D341Med (cell line): ENCODE data around the gene ADSS1.

Experiments
- DNase-seq: peaks from one replicate; pipeline ENCODE4 v3.0.0; 2012; ENCODE audit warnings: low spot score

The ADSS1 gene

DNA sequence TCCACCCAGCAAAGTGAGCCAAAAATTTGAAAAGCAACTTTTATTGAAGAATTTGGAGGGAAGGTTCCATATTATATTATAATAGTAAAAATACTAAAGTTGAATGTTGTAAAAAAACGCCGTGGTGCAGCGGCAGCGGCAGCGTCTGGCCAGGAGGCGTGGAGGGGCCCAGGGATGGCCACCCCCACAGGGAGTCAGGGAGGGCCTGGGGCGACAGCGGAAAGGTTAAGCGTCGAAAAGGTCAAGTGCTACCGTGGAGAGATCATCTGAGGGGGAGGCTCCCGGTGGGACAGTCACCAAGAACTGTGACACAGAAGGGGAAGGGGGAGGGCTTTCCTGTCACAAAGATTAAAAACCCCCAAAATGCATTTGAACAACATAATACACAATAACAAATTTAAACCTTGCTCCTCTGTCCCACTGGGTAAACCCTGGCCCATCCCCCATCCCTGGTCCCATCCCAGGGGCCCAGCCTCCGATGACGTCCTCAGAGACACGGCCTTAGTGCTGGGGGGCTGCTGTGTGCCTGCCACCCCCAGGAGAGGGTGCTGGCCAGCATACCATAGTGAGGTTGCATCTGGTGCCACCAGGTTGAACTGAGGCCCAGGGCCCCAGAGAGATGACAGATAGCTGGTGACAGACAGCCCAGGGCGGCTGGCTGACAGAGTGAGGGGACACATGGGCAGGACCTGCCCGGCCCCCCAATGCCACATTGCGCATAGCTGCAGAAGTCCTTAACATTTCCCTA is 45.5 kb downstream of the ADSS1 start:
- DNase-seq, result no peak

DNA sequence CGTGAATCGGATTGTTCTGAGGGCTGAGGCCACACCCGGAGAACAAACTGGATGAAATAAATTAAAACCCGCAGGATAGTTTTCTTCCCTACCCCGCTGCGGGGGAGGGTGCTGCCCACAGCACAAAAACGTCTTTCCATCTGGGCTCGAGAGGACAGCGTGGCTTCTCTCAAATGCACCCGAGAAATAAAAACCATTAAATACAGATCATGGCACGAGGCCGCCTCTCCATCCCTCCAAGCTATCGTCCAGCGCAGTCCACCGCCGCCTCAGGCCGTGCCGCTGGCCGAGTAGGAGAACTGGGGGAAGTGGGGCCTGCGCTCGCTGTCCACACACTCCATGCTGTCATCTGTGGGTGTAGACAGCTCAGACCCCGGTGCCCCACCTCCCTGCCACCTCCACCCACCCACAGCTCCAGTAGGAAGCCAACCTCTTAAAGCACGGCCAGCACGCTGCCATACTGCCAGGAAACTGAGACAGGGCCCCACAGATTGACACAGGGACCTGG is 46.1 kb downstream of the ADSS1 start:
- no peak for DNase-seq

DNA sequence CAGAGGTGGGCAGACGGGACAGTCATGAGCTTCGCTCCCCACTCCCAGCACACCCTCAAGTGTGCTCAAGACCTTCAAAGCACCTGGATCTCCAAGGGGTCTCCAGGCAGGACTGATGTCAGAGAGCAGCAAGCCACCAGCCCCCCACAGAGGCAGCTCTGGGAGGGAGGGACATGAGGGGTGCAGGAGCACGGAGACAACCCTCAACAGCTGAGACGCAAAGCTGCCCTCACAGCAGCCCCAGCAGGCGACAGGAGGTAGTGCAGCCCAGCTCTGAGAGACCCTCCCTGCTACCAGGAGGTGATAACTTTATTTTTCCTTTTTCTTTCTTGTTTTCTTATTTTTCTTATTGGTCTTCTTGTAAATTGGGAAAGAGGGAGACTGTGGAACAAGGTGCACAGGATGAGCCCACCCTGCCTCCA is 46.8 kb downstream of the ADSS1 start:
- DNase-seq, result no peak

DNA sequence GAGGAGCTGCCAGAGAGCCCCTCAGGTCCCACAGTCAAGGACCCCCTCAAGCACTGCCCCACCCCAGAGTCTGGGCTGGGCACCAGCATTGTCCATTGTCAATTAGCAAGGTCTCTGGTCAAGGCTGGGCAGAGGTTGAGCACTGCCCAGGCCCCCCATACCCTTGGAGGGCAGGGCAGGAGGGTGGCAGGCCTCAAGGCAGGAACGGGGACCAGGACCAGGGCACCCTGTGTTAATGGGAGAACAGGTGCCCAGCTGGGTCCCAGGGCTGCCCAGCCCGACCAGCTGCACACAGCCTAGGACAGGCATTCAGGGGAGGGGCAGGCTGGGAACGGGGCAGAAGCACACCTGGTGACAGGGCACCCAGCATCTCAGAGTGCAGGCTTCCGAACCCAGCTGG is 47.3 kb downstream of the ADSS1 start:
- DNase-seq, result no peak

DNA sequence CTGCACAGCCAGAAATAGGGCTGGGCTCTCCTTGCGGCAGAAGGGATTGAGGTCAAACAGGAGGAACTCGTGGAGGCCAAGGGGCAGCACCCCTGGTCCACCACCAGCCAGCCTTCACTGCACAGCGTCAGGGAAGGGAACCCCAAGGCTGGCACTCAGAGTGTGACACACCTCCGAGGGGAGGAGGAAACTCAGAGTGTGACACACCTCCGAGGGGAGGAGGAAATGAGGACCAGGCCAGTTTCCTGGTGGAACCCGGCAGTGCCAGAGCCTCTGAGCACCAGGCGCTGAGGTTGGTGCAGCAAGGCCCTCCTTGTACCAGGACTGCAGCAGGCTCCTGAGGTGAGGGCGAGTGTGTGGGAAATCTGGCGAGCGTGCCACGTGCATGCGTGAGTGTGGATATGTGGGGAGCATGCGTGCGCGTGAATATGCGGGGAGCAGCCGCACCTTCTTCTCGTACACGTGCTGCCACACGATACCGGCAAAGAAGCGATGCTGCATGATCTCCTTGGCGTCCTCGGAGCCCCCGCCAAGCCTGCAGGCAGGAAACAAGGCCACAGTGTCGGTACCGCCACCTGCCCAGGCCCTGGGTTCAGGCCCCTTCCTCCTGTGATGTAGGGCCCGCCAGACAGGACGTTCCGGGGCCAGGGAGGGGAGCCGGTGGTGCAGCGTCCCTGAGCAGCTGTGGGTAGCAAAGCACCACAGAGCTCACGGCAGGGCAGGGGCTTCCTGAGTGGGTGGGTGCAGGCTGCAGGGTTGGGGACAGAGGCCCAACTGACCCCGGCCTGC is 48.1 kb downstream of the ADSS1 start:
- no peak for DNase-seq

DNA sequence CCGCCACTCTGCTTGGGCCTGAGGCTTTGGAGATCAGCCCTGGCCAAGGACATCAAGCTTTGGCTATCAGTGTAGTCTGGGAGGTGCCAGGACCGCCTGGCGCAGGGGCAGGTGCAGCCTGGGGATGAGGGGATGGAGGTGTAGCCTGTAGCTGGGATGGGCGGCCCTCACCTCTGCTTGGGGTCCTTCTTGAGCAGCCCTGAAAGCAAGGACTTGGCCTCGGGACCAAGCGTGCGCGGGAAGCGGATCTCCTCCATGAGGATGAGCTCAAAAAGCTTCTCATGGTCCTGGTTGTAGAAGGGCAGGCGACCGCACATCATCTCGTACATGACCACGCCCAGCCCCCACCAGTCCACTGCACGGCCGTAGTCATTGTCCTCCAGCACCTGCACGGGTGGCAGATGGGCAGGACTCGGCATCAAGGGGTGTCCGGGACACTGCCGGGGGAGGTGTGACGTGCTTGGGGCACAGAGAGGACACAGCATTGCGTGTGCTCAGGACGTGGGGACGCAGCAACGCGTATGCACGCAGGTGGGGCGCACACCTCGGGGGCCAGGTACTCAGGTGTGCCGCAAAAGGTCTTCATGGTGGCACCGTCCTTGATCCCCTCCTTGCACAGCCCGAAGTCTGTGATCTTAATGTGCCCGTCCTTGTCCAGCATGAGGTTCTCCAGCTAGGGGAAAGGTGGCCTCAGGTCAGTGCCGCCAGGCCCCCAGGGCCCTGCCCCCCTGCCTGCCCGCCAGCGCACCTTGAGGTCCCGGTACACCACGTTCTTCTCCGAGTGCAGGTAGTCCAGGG is 48.9 kb downstream of the ADSS1 start:
- no peak for DNase-seq

DNA sequence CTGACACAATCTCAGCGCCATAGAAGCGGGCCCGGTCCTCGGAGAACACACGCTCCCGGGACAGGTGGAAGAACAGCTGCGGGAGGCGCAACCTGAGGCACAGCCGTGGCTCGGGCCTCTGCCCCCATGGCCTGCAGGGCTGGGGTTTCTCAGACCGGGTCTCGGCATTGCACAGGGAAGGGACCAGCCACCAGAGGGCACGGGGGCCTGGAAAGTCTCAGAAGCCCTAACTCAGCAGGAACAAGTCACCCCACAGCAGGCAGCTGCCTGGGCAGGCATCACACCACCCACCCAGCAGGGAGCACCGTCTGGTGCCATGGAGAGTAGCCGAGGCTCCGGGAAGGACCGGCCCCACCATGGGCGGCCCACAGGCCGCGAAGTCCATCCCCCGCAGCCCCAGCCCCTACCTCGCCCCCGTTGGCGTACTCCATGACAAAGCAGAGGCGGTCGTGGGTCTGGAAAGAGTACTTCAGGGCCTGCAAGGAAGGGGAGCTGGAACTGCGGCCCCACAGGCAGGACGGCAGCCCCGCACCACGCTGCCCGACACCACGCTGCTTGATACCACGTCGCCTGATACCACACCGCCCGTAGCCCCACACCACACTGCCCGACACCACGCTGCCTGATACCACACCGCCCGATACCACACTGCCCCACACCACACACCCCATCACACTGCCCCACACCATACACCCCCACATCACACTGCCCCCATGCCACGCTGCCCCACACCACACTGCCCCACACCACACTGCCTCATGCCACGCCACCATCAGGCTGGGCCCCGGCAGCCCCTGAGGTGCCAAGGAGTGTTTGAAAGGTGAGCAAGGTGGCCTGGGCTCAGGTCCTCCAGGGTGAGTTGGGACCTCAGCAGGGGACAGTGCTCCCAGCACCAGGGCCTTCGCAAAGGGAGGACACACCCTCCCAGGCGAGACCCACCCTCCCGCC is 49.8 kb downstream of the ADSS1 start:
- DNase-seq, result no peak

DNA sequence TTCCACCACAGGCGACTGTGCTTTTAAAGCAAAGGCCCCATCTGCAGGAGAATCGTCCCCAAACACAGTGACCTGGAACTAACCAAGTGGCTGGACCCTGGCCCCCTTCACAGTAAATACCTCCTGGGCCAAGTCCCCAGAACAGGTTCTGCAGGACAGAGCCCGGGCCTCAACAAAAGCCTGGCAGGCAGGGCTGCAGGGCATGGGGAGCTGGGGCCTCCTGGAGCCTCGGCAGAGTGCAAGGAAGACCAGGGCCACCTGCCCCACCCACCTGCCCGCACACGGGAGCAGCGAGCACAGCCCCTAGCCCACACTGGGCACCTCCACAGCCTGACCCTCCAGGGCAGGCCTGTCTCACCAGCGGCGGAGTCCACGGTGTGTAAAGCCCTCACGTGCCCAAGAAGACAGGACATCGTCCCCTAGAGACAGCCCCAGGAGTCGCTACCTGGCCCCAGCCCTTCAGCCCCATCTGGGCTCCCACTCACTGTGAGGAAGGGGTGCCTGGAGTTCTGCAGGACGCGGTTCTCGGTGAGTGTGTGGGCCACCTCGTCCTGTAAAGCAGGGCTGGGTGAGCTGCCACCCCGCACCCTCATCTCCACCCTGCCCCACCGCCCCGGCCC is 50.5 kb downstream of the ADSS1 start:
- DNase-seq, result no peak

DNA sequence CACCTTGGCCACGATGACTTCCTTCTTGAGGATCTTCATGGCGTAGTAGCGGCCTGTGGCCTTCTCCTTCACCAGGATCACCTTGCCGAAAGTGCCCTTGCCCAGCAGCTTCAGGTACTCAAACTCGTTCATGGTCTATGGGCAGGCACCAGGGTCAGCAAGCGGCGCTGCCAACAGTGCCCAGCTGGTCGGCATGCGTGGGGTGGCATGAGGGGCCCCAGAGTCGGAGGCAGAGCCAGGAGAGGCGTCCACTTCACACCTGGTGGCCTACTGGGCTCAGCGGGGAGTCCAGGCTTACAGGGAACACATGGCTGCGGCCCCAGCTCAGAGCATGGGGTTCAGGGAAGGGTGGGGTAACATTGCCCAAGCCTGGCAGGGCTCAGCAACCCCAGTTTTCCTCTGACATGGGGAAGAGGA is 51.1 kb downstream of the ADSS1 start:
- no peak for DNase-seq

DNA sequence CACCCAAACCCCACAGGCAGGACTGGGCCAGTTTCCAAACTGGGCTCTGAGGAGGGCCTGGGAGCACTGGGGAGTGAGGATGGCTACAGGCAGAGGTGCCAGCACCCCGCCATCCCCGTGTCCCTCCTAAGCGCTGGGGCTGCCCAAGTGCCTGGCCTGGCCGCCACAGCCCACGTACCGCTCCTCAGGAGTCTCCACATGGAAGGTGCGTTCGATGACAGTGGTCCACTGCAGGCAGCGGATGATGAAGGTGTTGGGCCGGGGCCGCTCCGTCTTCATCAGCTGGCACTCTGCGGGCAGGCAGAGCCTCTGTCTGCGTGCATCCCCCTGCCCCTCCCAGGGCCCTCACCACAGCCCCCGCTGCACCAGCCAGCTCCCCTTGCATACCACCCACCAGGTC is 52.5 kb downstream of the ADSS1 start:
- no peak for DNase-seq

DNA sequence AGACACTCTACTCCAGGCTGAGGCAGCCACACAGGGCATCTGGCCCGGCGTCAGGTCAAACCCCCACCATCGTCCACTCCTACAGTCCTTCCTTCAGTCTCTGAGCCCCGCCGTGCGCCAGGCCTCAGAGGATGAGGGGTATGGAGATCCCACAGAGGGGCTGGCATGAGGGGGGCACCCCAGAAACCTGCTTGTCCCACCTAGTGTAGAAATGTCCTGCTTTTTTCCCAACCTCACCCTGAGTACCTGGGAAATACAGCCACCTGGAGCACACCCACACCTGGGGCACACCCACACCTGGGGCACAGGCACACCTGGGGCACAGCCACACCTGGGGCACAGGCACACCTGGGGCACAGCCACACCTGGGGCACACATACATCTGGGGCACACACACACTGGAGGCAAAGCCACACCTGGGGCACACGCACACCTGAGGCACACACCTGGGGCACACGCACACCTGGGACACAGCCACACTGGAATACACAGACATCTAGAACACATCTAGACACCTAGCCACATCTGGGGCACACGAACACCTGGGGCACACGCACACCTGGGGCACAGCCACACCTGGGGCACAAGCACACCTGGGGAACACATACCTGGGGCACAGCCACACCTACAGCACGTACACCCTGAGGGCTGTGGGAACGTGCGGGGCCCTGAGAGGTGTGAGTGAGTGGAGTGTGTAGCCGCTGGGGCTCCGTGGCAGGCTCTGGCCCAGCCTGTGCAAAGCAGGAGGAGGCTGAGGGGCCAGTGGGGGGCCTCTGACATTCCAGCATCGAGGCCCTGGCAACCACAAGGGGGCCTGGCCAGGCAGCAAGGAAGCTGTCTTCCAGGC is 53.2 kb downstream of the ADSS1 start:
- DNase-seq, result no peak

DNA sequence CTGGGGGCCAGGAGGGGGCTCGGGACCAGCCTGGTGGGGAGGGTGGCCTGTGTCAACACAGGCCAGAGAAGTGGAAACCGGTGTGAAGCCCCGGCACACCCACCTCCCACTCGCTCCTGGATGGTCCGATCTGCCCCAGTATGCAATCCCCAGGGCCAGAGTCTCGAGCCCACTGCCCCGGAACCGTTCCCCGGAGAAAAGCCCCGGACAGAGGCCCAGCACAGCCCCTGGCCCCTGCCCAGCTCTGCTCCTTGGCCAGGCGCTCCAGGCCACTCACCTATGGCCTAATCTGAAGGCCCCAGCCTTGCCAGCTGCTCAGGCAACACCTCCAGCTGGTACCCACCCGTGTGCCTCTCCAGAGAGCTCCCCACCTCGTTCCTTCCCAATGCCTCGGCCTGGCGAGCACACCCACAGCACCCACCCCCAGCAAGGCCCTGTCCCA is 53.8 kb downstream of the ADSS1 start:
- DNase-seq, result no peak

DNA sequence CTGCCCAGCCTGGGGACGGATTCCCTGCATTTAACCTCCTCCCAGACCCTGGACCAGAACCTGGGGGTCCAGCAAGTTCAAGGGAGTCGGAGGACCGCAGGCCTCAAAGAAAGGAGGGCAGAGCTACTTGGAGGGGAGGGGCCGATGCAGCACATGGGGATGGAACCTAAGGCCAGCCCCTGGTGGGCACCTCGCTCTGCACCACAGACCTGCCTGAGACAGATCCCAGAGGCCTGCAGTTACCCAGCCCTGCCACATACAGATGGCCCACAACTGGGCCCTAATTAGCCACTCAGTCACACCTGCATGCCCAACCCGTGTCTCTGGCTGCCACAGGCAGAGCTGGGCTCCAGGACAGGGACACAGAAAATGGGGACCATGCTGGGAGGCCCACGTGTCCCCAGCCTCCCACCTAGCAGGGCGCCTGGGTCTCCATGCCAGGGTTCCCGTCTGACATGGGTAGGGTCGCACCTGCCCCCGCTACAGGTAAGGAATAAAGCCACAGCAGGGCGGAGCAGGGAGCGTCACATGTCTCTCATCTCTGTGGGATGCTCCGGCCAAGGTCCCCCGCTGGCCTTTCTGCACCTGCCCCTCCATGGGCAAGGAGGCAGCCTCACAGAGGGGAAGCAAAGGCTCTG is 54.8 kb downstream of the ADSS1 start:
- DNase-seq, result no peak

DNA sequence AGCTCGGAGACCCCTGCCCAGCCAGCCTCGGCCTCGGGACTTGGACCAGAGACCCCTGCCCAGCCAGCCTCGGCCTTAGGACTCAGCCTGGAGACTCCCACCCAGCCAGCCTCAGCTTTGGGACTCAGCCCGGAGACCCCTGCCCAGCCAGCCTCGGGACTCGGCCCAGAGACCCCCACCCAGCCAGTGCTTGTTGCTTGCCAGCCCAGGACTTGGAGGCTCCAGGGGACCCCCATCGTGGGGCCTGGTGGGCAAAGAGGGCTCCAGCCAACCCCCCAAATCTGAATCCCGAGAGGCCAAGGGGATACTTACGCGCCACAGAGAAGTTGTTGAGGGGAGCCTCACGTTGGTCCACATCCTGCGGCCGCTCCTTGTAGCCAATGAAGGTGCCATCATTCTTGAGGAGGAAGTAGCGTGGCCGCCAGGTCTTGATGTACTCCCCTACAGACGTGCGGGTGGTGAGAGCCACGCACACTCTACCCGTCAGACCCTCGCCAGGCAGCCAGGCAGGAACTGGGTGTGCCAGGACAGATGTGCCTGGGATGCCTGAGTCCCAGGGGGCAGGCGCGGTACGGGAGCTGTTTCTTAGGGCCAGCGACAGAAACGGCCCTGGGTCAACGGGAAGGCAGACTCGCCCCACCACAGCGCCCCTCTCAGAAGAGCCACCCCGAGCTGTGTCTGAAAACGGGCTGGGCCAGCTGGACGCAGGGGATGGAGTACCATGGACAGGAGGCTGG is 55.9 kb downstream of the ADSS1 start:
- no peak for DNase-seq

DNA sequence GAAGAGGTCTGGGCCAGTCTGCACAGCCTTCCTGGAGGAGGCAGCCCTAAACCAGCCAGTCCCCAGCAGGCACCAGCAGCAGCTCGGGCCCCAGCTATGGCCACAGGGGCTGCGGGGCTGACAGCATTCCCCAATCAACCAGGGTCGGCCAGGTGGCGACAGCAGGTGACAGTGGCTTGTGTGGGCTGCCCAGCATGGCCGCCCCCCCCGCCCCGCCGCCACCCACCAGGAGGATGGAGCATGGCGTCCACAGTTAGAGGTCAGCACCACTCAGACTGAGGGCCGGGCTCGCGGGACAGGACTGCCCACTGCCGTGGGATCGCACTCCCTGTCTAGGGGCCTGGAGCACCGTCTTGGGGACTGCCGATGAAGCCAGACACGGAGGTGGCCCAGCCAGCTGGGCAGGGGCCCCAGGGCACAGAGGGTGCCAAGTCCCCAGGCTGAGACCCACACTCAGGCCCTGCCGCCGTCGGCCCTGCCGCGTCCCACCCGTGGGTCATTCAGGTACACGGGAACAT is 56.5 kb downstream of the ADSS1 start:
- no peak for DNase-seq

DNA sequence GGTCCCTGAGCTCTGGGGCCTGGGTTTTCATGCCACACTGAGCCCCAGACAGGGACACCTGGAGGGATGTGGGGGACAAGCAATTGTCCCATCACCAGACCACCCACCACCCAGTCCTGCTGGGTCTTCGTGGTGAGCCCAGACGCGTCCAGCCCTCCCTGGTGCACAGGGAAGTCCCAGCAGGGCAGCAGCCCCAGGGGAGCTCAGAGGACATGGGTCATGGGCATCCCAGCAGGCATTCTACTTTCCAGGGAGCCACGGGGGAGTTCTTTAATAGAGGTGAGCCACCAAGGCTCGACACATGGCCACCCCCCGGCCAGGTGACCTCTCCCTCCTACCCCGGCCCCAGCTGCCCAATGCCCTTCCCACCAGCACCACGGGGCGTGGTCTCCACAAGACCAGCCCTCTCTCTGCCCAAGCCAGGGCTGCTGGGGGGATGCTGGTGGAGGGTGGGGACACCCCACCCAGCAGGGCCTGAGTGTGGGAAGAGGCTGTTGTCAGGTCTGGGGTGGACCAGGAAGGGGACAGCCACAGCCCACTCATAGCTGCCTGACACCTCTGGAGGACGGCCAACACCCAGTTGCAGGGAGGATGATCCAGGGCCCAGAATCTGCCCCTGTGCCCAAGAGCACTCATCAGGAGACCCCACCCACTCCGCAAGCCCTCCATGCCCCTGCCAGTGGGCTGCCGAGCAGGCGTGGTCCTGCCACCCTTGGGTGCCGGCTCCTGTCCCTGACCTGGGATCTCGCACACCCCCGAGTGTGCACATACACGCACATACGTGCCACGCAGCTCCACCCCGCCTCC is 57.4 kb downstream of the ADSS1 start:
- no peak for DNase-seq

DNA sequence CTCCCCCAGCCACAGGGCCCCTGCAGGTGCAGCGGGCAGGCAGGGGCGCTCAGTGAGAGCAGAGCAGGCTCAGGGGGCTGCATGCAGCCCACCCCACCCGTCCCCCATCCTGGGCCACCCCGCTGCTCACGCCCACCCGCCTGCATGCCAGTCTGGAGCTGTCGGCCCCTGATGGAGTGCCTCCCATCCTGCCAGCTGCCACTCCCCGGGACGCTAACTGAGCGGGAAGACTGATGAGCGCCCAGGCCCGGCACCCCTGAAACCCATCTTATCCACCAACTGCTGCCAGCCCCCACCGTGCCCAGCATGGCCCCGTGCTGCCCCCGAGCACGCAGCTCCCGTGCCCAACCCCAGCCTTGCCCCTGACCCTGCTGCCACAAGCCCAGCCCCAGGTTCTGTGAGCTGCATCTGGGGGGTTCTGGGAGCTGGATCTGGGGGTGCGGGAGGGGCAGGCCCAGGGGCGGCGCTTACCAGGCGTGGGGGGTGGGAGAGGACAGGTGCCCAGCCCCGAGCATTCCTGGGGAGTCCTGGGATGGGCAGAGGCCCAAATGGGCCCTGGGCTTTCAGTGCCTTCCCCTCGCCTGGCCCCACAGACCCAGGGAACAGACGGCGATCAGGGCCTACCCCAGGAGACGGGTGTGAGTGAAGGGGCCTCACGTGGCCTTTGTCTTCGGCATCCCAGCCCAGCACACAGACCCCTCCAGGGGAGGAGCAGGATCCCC is 58.2 kb downstream of the ADSS1 start:
- no peak for DNase-seq
